ENCODE results near the gene LRRC74B. TPM values are rescaled to one million over a fixed set of nuclear protein-coding genes. Genes with fewer than 3 reads are reported as not detected.

Gene LRRC74B
- total and polyA plus RNA-seq, 2 experiments from 2014 or later = not detected

DNA sequence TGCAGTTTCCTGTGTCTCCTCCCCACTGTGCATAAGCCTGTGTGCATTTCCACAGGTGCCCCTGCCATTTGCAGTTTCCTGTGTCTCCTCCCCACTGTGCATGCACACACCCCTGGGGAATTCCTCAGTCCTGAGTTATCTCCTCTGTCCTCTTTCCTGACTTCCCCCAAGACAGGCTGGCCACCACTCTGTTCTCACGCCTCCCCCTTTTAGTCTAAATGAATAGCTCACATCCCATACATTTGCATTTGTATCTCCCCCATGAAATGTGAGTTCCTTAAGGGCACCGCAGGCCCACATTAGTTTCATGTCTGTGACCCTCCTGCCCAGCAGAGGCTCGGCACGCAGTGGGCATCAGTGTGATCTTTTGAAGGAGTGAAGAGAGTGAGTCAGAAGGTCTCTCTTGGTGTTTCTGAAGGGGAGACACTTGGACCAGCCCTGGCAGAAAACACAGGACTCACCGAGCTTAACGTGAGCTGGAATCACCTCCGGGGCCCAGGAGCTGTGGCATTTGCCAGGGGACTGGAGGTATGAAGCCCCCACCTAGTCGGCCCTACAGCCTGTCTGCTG lies 6.2 kb downstream of the LRRC74B start:
- no peaks in the 10 kb centered on the region for H3F3A ChIP-seq (ENCODE audit: insufficient read depth)
- TF ChIP-seq EZH2 (IDR thresholded peaks at IDR 0.05; ENCODE audit: insufficient read depth, poor library complexity, severe bottlenecking) = no peak

DNA sequence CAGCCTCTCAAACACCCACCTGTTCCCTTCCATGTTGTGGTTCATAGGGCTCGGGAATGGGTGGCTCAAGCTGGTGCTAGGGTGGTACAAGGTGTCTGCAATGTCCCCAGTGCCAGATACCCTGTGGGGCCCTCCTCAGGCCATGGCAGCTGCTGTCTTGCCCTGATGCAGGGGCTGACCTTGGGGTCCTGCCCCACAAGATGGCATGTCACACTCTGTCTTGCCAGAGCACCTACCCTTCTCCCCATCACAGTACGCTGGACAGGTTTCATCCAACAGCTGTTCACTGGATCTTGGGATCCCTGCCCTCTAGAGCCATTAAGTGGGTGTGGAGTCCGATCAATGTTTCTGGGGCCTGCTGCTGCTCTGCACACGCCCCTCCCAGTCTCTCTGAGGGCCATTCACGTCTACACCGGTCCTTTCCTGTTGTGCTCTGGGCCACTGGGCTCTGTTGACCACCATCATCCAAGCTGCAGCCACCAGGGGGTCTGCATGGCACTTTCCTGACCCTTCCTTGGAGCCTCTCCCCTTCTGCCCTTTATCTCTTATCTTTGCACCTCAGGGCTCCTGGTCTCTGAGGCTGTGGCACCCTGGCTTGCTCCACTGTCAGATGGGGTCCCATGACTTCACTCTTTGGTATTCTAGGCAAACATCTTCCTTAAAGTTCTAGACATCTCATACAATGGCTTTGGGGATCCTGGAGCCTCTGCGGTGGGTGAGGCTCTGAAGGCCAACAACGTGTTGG lies 7.1 kb downstream of the LRRC74B start:
- H3K4me2 ChIP-seq (ENCODE audit: unreplicated experiment) = no peak overlapping the region
- TF ChIP-seq EZH2 (IDR thresholded peaks at IDR 0.05; ENCODE audit: insufficient read depth, poor library complexity, severe bottlenecking) (no peak), EZH2phosphoT487 (IDR thresholded peaks at IDR 0.05; ENCODE audit: insufficient read depth, low read depth) (no peak)
- H3K9ac ChIP-seq = no peak overlapping the region
- in situ Hi-C loops (cut with MboI) = no loop called here
- H3K79me2 ChIP-seq (ENCODE audit: insufficient read depth) = no peaks in the 10 kb centered on the region
- no peak overlapping the region for H2AFZ ChIP-seq
- no peak overlapping the region for H3K27ac ChIP-seq
- DNase-seq = no peak
- H3K4me1 ChIP-seq (ENCODE audit: insufficient read depth) = peaks cover 5% of the 10 kb centered on the region; the same call in 1 of the 2 replicates
- H4K20me1 ChIP-seq (ENCODE audit: insufficient read depth) = no peaks in the 10 kb centered on the region
- H3K27me3 ChIP-seq (replicated peaks; ENCODE audit: insufficient read depth) = no peaks in the 10 kb centered on the region
- no peaks in the 10 kb centered on the region for H3K9me2 ChIP-seq (ENCODE audit: insufficient read depth)
- H3K36me3 ChIP-seq (ENCODE audit: low read depth) = no peaks in the 10 kb centered on the region
- WGBS, 2 experiments (ENCODE audit: low coverage in 1 of 2, low lambda C conversion rate in 2 of 2, missing lambda C conversion rate in 2 of 2) = 61 to 62% methylated on average over 8 of the region's 8 CpGs
- no peaks in the 10 kb centered on the region for H3K9me3 ChIP-seq (ENCODE audit: low read depth)
- H3K4me3 ChIP-seq = no peak overlapping the region
- no peaks in the 10 kb centered on the region for H3F3A ChIP-seq (ENCODE audit: insufficient read depth)

More for the DNA sequence above, 6.2 kb downstream of the LRRC74B start:
- Histone ChIP-seq H2AFZ (no peak overlapping the region), H3K36me3 (ENCODE audit: low read depth) (no peaks in the 10 kb centered on the region), H4K20me1 (ENCODE audit: insufficient read depth) (no peaks in the 10 kb centered on the region), H3K9me3 (ENCODE audit: low read depth) (no peaks in the 10 kb centered on the region), H3K9me2 (ENCODE audit: insufficient read depth) (no peaks in the 10 kb centered on the region), H3K4me3 (no peak overlapping the region), H3K27me3 (replicated peaks; ENCODE audit: insufficient read depth) (no peaks in the 10 kb centered on the region), H3K79me2 (ENCODE audit: insufficient read depth) (no peaks in the 10 kb centered on the region), H3K4me1 (ENCODE audit: insufficient read depth) (peaks cover 5% of the 10 kb centered on the region; the same call in 1 of the 2 replicates), H3K4me2 (ENCODE audit: unreplicated experiment) (no peak overlapping the region), H3K27ac (no peak overlapping the region), H3K9ac (no peak overlapping the region)
- in situ Hi-C loops (cut with MboI) = no loop called here
- peak; percentile 33 for DNase-seq
- WGBS, 2 experiments (ENCODE audit: low coverage in 1 of 2, low lambda C conversion rate in 2 of 2, missing lambda C conversion rate in 2 of 2) = 33 to 35% methylated on average over 8 of the region's 8 CpGs

DNA sequence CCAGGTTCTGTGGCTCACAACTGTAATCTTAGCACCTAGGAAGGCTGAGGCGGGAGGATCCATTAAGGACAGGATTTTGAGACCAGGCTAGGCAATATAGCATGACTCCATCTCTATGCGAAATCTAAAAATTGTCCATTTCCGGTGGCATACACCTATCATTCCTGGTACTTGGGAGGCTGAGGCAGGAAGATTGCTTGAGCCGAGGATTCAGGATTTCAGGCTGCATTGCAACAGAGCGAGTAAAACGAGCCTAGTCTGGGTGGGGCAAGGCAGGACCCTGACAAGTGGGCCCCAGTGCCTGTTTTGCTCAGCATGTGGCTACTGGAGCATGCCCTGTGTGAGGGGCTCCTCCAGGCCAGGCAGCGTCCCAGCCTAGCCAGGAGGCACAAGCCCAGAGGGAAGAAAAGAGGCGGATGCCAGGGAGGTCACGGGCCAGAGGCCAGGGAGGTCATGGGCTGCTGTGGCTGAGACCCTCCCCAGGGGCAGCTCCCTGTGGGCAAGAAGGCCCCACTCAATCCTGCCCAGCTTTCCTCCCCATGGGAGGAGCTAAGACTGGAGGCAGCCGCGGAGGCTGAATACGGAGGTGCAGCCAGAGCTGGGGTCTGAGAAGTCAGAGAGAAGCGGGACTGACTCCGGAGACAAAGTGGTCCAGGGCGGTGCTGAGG lies 8.4 kb downstream of the LRRC74B start:
- no peaks in the 10 kb centered on the region for H3K9me2 ChIP-seq (ENCODE audit: insufficient read depth)
- H3K4me1 ChIP-seq (ENCODE audit: insufficient read depth) = peaks cover 5% of the 10 kb centered on the region; the same call in 1 of the 2 replicates
- TF ChIP-seq EZH2 (IDR thresholded peaks at IDR 0.05; ENCODE audit: insufficient read depth, poor library complexity, severe bottlenecking) = no peak
- no peak for TF ChIP-seq EZH2phosphoT487 (IDR thresholded peaks at IDR 0.05; ENCODE audit: insufficient read depth, low read depth)
- H3K27ac ChIP-seq = no peak overlapping the region
- H3F3A ChIP-seq (ENCODE audit: insufficient read depth) = no peaks in the 10 kb centered on the region
- H3K36me3 ChIP-seq (ENCODE audit: low read depth) = no peaks in the 10 kb centered on the region
- no peaks in the 10 kb centered on the region for H3K79me2 ChIP-seq (ENCODE audit: insufficient read depth)
- no peaks in the 10 kb centered on the region for H3K9me3 ChIP-seq (ENCODE audit: low read depth)
- no peak for DNase-seq
- no peak overlapping the region for H3K9ac ChIP-seq
- no peak overlapping the region for H3K4me2 ChIP-seq (ENCODE audit: unreplicated experiment)
- no peaks in the 10 kb centered on the region for H3K27me3 ChIP-seq (replicated peaks; ENCODE audit: insufficient read depth)
- in situ Hi-C loops (cut with MboI) = no loop called here
- H4K20me1 ChIP-seq (ENCODE audit: insufficient read depth) = no peaks in the 10 kb centered on the region
- no peak overlapping the region for H2AFZ ChIP-seq
- H3K4me3 ChIP-seq = no peak overlapping the region
- WGBS, 2 experiments (ENCODE audit: low coverage in 1 of 2, low lambda C conversion rate in 2 of 2, missing lambda C conversion rate in 2 of 2) = 77 to 82% methylated on average over 15 of the region's 15 CpGs

DNA sequence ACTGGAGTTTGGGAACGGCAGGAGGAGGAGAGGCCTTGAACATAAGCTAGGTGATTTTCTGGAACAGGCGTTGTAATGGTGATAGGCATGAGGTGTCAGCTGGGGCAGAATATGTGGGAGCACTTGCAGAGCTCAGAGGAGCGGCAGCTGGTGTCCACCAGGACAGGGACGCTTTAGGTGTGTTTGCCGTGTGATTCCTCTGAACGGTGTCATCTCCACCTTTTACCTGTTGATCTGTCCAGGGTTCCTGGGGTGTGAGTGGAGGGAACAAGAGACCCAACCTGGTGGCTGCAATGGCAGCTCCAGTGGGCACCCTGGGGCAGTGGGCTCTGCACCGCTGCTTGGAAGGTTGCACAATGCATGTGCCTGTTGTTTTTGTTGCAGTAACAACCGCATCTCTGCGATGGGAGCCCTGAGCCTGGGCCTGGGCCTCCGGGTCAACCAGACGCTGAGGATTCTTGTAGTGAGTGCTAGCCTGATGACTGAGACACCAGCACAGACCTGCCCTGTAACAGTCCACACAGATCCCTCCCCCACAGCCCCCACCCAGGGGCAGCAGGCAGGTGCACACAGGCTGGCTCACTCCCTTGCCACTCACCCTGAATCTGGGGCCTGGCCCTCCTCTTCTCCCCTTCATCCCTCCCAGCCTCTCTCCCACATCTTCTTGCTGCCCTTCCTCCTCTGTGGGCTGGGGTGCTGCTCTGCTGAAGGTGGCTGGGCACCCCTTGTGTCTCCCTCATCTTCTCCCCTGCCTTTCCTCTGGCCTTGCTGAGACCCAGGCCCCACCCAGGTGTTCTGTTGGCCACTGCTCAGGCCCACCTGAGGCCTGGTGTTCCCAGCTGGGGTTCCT lies 9.2 kb downstream of the LRRC74B start:
- no peaks in the 10 kb centered on the region for H3K9me3 ChIP-seq (ENCODE audit: low read depth)
- WGBS, 2 experiments (ENCODE audit: low coverage in 1 of 2, low lambda C conversion rate in 2 of 2, missing lambda C conversion rate in 2 of 2) = 70 to 77% methylated on average over 10 to 11 of the region's 11 CpGs
- H4K20me1 ChIP-seq (ENCODE audit: insufficient read depth) = no peaks in the 10 kb centered on the region
- no peak for DNase-seq
- H3K4me3 ChIP-seq = no peak overlapping the region
- H3K4me2 ChIP-seq (ENCODE audit: unreplicated experiment) = no peak overlapping the region
- H3K27me3 ChIP-seq (replicated peaks; ENCODE audit: insufficient read depth) = no peaks in the 10 kb centered on the region
- H3K9me2 ChIP-seq (ENCODE audit: insufficient read depth) = no peaks in the 10 kb centered on the region
- no peak overlapping the region for H2AFZ ChIP-seq
- TF ChIP-seq EZH2phosphoT487 (IDR thresholded peaks at IDR 0.05; ENCODE audit: insufficient read depth, low read depth) = no peak
- TF ChIP-seq EZH2 (IDR thresholded peaks at IDR 0.05; ENCODE audit: insufficient read depth, poor library complexity, severe bottlenecking) = no peak
- H3K9ac ChIP-seq = no peak overlapping the region
- no peaks in the 10 kb centered on the region for H3K79me2 ChIP-seq (ENCODE audit: insufficient read depth)
- H3K27ac ChIP-seq = no peak overlapping the region
- in situ Hi-C loops (cut with MboI) = no loop called here
- peaks cover 5% of the 10 kb centered on the region; the same call in 1 of the 2 replicates for H3K4me1 ChIP-seq (ENCODE audit: insufficient read depth)
- no peaks in the 10 kb centered on the region for H3K36me3 ChIP-seq (ENCODE audit: low read depth)
- no peaks in the 10 kb centered on the region for H3F3A ChIP-seq (ENCODE audit: insufficient read depth)
